Progenitor cell of endocrine pancreas (in vitro differentiated cells): ENCODE measurements around the gene KDELR1. TPM values are rescaled to one million over a fixed set of nuclear protein-coding genes. Genes with fewer than 3 reads are reported as not detected.

Experiments
- DNase-seq: peaks from one replicate; pipeline ENCODE4 v3.0.0; 2021; ENCODE audit warnings: low spot score; ENCODE audit not compliant: unreplicated experiment
- H3K27ac Mint-ChIP-seq: 2 replicates; pipeline ENCODE4 v1.8.0; 2021; ENCODE audit warnings: mild to moderate bottlenecking, moderate library complexity, mixed read lengths
- H3K27me3 Mint-ChIP-seq: 2 replicates; pipeline ENCODE4 v1.8.0; 2021; ENCODE audit warnings: mixed read lengths
- H3K36me3 Mint-ChIP-seq: 2 replicates; pipeline ENCODE4 v1.8.0; 2022; ENCODE audit warnings: mixed read lengths; ENCODE audit not compliant: insufficient read depth
- H3K4me1 Mint-ChIP-seq: 2 replicates; pipeline ENCODE4 v1.8.0; 2021; ENCODE audit warnings: low read depth, mixed read lengths
- H3K4me3 Mint-ChIP-seq: 2 replicates; pipeline ENCODE4 v1.8.0; 2021; ENCODE audit warnings: low read depth, mild to moderate bottlenecking, moderate library complexity, mixed read lengths
- H3K9me3 Mint-ChIP-seq: 2 replicates; pipeline ENCODE4 v1.8.0; 2021; ENCODE audit warnings: low read depth, mixed read lengths
- total RNA-seq: library from RNA; stranded (reverse); gene quantifications from 2 replicates; pipeline ENCODE4 v1.2.1, GENCODE V29; 2021
- TF ChIP-seq, protein P1 (sequence below): fragments of 200-600 bp; sonication (generic); IDR thresholded peaks from one replicate; pipeline ENCODE4 v1.5.0; 2021; ENCODE audit warnings: antibody characterized with exemption, mild to moderate bottlenecking; ENCODE audit not compliant: unreplicated experiment

Gene KDELR1
- total RNA-seq, 1 donor from 2014 or later: 213 TPM

DNA sequence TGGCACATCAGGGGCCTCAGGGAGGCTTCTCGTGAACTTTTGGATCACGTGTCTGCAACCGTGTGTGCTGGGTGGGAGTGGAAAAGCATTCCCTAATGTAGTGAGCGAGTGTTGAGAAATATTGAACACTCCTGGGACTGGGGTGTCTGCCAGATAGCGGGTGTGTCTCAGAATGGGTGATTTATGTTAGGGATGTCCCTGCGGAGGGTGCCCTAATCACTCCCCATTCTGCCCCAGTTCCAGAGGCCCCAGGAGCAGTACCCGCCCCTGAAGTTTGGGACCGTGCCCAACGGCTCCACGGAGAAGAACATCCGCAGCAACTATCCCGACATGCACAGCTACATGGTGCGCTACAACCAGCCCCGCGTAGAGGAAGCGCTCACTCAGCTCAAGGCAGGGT is 30.2 kb upstream of the KDELR1 start:
- Mint-ChIP-seq H3K36me3 (no peaks in the 10 kb centered on the region), H3K27ac (no peak overlapping the region), H3K27me3 (no peaks in the 10 kb centered on the region), H3K4me3 (no peak overlapping the region), H3K9me3 (no peaks in the 10 kb centered on the region), H3K4me1 (peaks cover 4% of the 10 kb centered on the region)
- TF ChIP-seq, protein P1, sequence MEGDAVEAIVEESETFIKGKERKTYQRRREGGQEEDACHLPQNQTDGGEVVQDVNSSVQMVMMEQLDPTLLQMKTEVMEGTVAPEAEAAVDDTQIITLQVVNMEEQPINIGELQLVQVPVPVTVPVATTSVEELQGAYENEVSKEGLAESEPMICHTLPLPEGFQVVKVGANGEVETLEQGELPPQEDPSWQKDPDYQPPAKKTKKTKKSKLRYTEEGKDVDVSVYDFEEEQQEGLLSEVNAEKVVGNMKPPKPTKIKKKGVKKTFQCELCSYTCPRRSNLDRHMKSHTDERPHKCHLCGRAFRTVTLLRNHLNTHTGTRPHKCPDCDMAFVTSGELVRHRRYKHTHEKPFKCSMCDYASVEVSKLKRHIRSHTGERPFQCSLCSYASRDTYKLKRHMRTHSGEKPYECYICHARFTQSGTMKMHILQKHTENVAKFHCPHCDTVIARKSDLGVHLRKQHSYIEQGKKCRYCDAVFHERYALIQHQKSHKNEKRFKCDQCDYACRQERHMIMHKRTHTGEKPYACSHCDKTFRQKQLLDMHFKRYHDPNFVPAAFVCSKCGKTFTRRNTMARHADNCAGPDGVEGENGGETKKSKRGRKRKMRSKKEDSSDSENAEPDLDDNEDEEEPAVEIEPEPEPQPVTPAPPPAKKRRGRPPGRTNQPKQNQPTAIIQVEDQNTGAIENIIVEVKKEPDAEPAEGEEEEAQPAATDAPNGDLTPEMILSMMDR: no peak
- DNase-seq: no peak

DNA sequence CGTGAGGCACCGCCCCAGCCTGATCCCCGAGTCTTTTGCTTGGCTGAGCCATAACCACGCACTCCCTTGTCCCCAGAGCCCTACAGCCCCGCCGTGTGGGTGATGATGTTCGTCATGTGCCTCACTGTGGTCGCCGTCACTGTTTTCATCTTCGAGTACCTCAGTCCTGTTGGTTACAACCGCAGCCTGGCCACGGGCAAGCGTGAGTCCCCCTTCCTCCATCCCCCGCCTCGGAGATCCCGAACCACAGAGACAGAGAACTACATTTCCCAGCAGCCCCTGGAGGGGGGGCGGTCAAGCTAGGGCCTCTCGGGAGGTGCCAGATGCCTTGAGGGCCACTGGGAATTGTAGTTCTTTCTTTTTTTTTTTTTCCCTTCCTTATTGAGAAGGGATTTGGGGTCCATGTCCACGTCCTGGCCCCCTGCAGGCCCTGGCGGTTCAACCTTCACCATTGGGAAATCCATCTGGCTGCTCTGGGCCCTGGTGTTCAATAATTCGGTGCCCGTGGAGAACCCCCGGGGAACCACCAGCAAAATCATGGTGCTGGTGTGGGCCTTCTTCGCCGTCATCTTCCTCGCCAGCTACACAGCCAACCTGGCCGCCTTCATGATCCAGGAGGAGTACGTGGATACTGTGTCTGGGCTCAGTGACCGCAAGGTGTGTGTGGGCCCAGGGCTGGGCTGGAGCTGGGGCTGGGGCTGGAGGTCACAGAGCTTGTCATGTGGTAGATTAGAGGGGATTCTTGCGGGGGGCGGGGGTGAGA is 28.0 kb upstream of the KDELR1 start:
- Mint-ChIP-seq H3K27me3 (no peaks in the 10 kb centered on the region), H3K27ac (no peak overlapping the region), H3K9me3 (no peaks in the 10 kb centered on the region), H3K4me3 (no peak overlapping the region), H3K36me3 (no peaks in the 10 kb centered on the region), H3K4me1 (peaks cover 4% of the 10 kb centered on the region)
- TF ChIP-seq, protein P1: no peak
- no peak for DNase-seq

DNA sequence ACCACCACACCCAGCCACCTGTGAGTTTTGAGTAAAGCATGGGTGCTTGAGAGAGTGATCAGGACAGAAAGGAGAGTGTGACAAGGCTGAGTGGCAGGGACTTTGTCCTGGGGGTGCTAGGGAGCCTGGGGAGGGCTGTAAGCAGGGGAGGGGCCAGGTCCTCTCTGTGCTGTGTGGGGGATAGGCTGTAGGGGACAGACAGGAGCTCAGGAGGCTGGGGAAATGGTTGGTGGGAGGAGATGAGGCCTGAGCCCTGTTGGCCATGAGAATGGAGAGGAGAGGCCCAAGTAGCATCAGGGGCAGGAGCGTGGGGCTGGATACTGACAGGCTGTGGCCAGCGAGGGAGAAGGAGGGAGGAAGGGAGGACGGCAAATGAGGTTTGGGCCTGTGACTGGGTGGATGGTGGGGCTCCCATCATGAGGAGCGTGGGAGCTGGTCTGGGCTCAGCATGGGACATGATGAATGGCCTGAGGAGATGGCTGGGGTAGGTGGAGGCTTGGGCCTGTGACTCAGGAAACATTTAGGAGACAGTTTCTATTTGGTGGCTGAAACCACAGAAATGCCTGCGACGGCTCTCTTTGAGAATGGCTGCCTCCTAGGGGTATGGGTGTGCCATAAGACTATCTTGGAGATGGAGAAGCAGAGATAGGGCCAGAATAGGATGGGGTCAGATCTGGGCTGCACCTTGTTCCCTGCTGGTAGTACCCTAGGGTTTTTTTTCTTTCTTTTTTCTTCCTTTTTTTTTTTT is 27.1 kb upstream of the KDELR1 start:
- H3K27me3 Mint-ChIP-seq: no peaks in the 10 kb centered on the region
- no peaks in the 10 kb centered on the region for H3K9me3 Mint-ChIP-seq
- H3K4me3 Mint-ChIP-seq: no peak overlapping the region
- H3K27ac Mint-ChIP-seq: peak overlapping the region; percentile 64
- no peaks in the 10 kb centered on the region for H3K36me3 Mint-ChIP-seq
- H3K4me1 Mint-ChIP-seq: peaks cover 6% of the 10 kb centered on the region
- DNase-seq: no peak
- TF ChIP-seq, protein P1: no peak

DNA sequence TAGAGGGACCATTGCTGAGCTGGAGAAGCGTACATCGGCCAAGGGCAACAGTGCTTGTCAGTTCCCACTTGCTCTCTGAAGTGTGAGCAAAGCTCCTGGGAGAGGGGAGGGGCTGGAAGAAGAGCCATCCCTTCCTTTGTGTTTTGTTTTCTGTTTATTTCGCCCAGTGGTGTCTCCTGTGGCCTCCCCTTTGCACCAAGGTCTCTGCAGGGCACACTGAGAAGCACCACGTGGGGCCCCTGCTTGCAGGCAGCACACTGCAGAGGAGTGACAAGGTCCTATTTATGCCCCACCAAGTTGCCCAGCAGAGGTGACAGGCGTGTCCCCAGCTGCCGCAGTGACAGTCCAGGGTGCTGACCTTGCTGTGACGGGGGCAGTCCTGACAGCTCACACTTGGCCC is 26.1 kb upstream of the KDELR1 start:
- no peak for DNase-seq
- no peak overlapping the region for H3K4me3 Mint-ChIP-seq
- H3K4me1 Mint-ChIP-seq: peaks cover 4% of the 10 kb centered on the region
- H3K36me3 Mint-ChIP-seq: no peaks in the 10 kb centered on the region
- H3K9me3 Mint-ChIP-seq: no peaks in the 10 kb centered on the region
- H3K27me3 Mint-ChIP-seq: no peaks in the 10 kb centered on the region
- peak overlapping the region; percentile 57 for H3K27ac Mint-ChIP-seq
- TF ChIP-seq, protein P1: no peak

DNA sequence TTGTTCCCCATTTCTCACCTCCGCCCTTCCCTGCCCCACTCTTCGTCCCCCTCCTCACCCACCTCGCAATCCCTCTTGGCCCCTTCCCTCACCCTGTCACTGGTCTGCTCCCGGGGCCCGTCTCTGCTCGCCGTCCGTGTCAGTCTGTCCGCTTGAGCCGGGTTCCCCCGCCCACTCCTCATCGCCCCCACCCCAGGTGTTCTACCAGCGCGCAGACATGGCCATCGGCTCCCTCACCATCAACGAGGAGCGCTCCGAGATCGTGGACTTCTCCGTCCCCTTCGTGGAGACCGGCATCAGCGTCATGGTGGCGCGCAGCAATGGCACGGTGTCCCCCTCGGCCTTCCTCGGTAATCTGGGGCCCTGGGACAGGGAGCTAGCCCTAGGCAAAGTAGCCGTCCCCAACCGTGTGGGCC is 24.5 kb upstream of the KDELR1 start:
- Mint-ChIP-seq H3K9me3 (no peaks in the 10 kb centered on the region), H3K27ac (no peak overlapping the region), H3K27me3 (no peaks in the 10 kb centered on the region), H3K4me1 (peaks cover 4% of the 10 kb centered on the region), H3K36me3 (no peaks in the 10 kb centered on the region), H3K4me3 (no peak overlapping the region)
- TF ChIP-seq, protein P1: no peak
- no peak for DNase-seq
